Vein endothelial cell (primary cell): Measurements from ENCODE around the gene NCK1. TPM values are rescaled to one million over a fixed set of nuclear protein-coding genes. Genes with fewer than 3 reads are reported as not detected.

ENCODE experiments used
- total RNA-seq: library from RNA; depleted of rRNA; stranded (reverse); fragments of >200 nt; gene quantifications from 2 replicates; pipeline ENCODE4 v1.2.3, GENCODE V29; 2012

The NCK1 gene
- 42.5 and 60.9 TPM in 2 replicates for total RNA-seq

DNA sequence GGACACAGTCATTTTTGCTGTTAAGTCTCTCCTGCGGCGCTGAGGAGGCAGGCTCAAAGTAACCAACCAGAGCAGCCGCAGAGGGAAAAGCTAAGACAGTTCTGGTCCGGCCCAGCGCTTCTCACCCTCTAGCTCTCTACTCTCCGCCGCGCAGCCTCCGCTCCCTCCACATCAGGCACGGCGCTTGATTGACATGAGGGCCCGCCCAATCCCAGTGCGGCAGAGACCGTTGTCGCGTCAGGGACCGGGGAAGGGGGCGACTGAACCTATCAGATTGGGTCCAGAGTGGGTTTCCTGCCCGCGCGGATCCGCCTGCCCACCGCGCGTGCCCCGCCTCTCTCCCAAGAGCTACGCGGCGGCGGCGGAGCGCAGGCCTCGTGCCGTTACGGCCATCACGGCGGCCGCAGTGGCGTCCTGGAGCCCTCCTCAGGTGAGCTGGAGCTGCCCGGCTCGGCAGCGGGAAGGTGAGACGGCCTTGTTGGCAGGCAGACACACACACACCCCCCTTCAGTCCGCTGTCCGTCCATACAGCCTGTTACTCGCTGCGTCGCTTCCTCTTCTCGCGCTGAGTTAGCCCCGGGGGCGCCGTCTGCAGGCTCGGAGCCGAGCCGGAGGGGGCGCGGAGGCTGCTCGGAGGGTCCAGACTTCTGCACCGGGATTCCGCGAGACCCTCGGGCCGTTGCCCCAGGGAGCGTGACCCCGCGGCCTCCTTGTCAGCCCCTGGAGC lies at the start of gene NCK1:
NCK1 (plus strand) TSS at position 319 of the 727 bp plus-strand sequence. CDS start 65,794 bp downstream, outside the sequence.

DNA sequence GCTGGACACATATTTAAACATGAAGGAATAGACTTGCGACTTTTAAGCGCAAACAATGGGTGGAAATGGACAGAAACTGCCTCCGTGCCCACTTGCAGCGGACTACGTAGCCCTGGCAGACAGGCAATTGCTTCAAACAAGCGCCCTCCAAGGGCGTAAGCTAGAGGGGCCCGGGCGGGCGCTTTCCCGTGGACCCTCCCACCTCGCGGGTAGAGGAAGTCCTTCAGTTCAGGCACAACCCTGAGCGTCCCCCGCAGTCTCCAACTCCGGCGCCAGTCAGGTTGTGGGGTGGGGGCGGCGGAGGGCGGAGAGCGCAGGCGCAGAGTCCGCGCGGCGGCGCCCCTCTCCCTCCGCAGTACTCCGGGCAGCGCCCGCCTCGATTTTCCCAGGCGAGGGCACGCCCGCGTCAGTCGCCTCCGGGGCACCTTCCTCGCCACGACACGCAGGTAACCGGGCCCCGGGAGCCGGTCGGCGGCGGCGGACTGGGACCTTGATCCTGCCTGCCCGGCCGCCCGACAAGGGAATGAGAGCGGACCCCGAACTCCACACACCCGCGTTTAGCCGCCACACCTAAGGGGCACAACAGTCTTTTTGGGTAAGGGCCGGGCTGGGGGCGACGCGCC lies 43.1 kb upstream of the NCK1 start, which contains the start of gene SLC35G2:
SLC35G2 (plus strand) TSS at position 358 of the 623 bp plus-strand sequence. CDS start 35,335 bp downstream, outside the sequence.

DNA sequence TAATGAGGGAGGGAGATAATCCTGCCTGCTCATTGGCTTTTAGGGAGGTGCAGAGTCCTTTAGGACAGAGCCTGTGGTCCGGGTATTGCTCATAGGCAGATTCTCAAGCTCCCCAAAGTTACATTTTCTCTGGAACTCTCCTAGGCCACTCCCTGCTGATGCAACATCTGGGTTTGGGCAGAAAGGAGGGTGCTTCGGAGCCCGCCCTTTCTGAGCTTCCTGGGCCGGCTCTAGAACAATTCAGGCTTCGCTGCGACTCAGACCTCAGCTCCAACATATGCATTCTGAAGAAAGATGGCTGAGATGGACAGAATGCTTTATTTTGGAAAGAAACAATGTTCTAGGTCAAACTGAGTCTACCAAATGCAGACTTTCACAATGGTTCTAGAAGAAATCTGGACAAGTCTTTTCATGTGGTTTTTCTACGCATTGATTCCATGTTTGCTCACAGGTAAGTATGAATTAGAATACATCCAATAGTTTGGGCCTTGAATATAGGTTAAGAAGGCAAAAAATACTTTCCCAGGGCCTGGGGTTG lies 95.8 kb downstream of the NCK1 start, which contains the start of gene IL20RB:
IL20RB (plus strand) TSS at position 233 of the 538 bp plus-strand sequence; CDS start at position 364, 131 bp downstream.

Other genes with a start within 250 kb of the NCK1 start
- 25.8 and 38.0 TPM in 2 replicates for gene STAG1, start 109.8 kb upstream of the NCK1 start, total RNA-seq
- 18.0 and 23.2 TPM in 2 replicates for gene SLC35G2, start 43.1 kb upstream of the NCK1 start, total RNA-seq
- gene IL20RB, start 95.8 kb downstream of the NCK1 start, total RNA-seq, result 0.33 and 1.3 TPM in 2 replicates